Measurements from ENCODE around the gene ATXN1. TPM values are rescaled to one million over a fixed set of nuclear protein-coding genes. Genes with fewer than 3 reads are reported as not detected.
A peak's percentile ranks its signal among the peaks of the same experiment; 100 is the strongest.

ATXN1 gene
- total RNA-seq, 4 donors from 2014 or later: 21.0 to 102 (median 51.1) TPM

DNA sequence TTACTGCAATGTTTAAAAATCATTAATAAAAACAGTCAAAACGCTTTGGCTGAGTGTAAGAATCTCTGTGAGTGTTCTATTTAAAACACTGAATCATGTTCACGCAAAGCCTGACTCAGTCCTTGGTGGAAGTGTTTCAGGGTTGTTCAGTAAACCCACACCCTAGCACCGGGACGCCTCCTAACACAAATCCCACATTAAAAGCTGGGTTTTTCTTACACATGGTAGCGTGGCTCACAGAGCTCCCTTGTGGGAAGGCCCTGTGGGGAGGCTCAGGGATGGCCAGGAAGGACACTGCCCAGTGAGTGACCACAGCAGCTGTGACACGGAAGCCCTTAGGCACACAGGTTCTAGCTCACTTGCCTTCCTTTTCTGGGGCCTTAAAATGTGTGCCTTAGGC lies 442.7 kb downstream of the ATXN1 start:
- H3K27ac ChIP-seq: peak overlapping the region; percentile 79 to 88
- no peaks in the 10 kb centered on the region for H3K27me3 ChIP-seq
- H3K4me1 ChIP-seq: peaks cover 7 to 10% of the 10 kb centered on the region in 2 donors
- peak in 1 of 2 donors; percentile 34 for DNase-seq
- H3K9me3 ChIP-seq: no peaks in the 10 kb centered on the region
- no peak overlapping the region for H3K4me3 ChIP-seq
- intact Hi-C loops (cut with DNase I; ENCODE audit: low total_unique reads): loop anchor here (10.0 kb wide), 1 partner anchor 84 kb away; the partner anchor contains the start of gene GMPR
- TF ChIP-seq, protein P1, sequence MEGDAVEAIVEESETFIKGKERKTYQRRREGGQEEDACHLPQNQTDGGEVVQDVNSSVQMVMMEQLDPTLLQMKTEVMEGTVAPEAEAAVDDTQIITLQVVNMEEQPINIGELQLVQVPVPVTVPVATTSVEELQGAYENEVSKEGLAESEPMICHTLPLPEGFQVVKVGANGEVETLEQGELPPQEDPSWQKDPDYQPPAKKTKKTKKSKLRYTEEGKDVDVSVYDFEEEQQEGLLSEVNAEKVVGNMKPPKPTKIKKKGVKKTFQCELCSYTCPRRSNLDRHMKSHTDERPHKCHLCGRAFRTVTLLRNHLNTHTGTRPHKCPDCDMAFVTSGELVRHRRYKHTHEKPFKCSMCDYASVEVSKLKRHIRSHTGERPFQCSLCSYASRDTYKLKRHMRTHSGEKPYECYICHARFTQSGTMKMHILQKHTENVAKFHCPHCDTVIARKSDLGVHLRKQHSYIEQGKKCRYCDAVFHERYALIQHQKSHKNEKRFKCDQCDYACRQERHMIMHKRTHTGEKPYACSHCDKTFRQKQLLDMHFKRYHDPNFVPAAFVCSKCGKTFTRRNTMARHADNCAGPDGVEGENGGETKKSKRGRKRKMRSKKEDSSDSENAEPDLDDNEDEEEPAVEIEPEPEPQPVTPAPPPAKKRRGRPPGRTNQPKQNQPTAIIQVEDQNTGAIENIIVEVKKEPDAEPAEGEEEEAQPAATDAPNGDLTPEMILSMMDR (IDR thresholded peaks at IDR 0.05): no peak
- TF ChIP-seq POLR2A (IDR thresholded peaks at IDR 0.05): no peak
- no peaks in the 10 kb centered on the region for H3K36me3 ChIP-seq

DNA sequence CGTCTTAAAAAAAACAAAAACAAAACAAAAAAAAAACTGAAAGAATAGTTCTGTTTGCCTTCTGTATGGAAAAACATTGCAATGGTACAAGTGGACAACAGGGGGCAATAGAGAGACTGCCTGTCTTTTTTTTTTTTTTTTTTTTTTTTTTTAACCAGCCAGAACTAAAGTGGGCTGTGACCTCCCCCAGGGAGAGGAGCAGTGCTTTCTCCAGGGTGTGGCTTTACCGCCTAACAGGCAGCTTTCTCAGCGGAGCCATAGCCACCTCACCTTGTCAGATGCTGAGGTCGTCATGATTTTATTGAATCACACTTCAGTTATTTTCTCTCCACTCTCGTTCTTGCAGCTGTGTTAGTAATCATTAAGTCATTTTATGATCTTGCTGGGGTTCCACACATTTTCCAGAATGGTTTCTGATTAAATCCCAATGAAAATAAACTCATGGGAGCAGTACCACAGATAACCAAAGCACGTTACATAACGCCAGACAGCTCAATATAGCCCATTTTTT lies 444.5 kb downstream of the ATXN1 start:
- peaks cover 7 to 10% of the 10 kb centered on the region in 2 donors for H3K4me1 ChIP-seq
- DNase-seq: no peak

DNA sequence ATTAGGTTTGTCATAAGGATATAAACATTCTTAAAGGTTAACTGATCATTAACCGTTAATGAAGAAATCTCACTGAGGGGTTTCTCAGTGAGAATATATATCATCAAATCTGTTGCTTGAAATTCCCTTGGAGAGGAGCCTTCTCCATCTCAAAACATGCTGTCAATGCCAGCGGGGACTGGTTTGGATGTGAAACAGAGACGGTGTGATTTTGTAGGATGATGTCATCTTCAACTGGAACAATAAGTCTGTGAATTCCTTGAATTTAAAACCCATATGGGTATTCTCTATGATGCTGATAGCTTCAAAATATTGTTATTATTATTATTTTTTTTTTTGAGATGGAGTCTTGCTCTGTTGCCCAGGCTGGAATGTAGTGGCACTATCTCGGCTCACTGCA lies 447.0 kb downstream of the ATXN1 start:
- no peaks in the 10 kb centered on the region for H3K9me3 ChIP-seq
- H3K27ac ChIP-seq: no peak overlapping the region
- no peaks in the 10 kb centered on the region for H3K36me3 ChIP-seq
- no peak for DNase-seq
- TF ChIP-seq, protein P1 (IDR thresholded peaks at IDR 0.05): no peak
- no peak for TF ChIP-seq POLR2A (IDR thresholded peaks at IDR 0.05)
- no peak overlapping the region for H3K4me3 ChIP-seq
- H3K4me1 ChIP-seq: no peaks in the 10 kb centered on the region
- H3K27me3 ChIP-seq: no peaks in the 10 kb centered on the region
- intact Hi-C loops (cut with DNase I; ENCODE audit: low total_unique reads): loop anchor here (10.0 kb wide), 1 partner anchor 79 kb away; the partner anchor contains the start of gene GMPR

More for the DNA sequence above, 444.5 kb downstream of the ATXN1 start:
- intact Hi-C loops (cut with DNase I; ENCODE audit: low total_unique reads): loop anchor here (10.0 kb wide), 1 partner anchor 82 kb away; the partner anchor contains the start of gene GMPR
- H3K4me3 ChIP-seq: no peak overlapping the region
- H3K9me3 ChIP-seq: no peaks in the 10 kb centered on the region
- no peaks in the 10 kb centered on the region for H3K36me3 ChIP-seq
- peak overlapping the region in 1 of 2 donors; percentile 88 for H3K27ac ChIP-seq
- TF ChIP-seq POLR2A (IDR thresholded peaks at IDR 0.05): no peak
- TF ChIP-seq, protein P1 (IDR thresholded peaks at IDR 0.05): peak; percentile 28 to 69 (median 45)
- no peaks in the 10 kb centered on the region for H3K27me3 ChIP-seq

DNA sequence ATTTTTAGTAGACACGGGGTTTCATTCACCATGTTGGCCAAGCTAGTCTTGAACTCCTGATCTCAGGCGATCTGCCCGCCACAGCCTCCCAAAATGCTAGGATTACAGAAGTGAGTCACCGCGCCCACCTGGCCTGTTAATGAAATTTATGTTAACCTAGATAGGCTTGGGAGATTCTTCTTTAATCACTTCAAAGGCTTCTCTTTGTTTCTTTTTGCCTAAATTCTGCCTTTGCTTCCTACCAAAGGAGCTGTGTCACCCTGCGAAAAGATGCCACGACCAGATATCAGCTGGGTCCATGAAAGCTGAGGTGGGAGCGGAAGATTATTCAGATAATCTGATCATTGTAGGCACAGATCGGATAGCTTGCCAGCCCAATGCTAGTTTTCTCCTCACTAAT lies 447.5 kb downstream of the ATXN1 start:
- intact Hi-C loops (cut with DNase I; ENCODE audit: low total_unique reads): loop anchor here (10.0 kb wide), 1 partner anchor 79 kb away; the partner anchor contains the start of gene GMPR
- DNase-seq: no peak
- no peaks in the 10 kb centered on the region for H3K9me3 ChIP-seq

GRCh38 chr6:16311763-16312162 lies 449.5 kb downstream of the ATXN1 start:
- DNase-seq: no peak
- intact Hi-C loops (cut with DNase I; ENCODE audit: low total_unique reads): loop anchor here (10.0 kb wide), 1 partner anchor 77 kb away; the partner anchor contains the start of gene GMPR
- H3K9me3 ChIP-seq: no peaks in the 10 kb centered on the region
- H3K36me3 ChIP-seq: no peaks in the 10 kb centered on the region
- H3K4me1 ChIP-seq: no peaks in the 10 kb centered on the region
- no peak overlapping the region for H3K4me3 ChIP-seq
- H3K27me3 ChIP-seq: no peaks in the 10 kb centered on the region
- no peak overlapping the region for H3K27ac ChIP-seq
- no peak for TF ChIP-seq POLR2A (IDR thresholded peaks at IDR 0.05)
- TF ChIP-seq, protein P1 (IDR thresholded peaks at IDR 0.05): no peak

More for the DNA sequence above, 447.5 kb downstream of the ATXN1 start:
- Histone ChIP-seq H3K36me3 (no peaks in the 10 kb centered on the region), H3K4me3 (no peak overlapping the region), H3K27me3 (no peaks in the 10 kb centered on the region), H3K27ac (no peak overlapping the region), H3K4me1 (no peaks in the 10 kb centered on the region)
- TF ChIP-seq, protein P1 (IDR thresholded peaks at IDR 0.05): no peak
- no peak for TF ChIP-seq POLR2A (IDR thresholded peaks at IDR 0.05)
